ENCODE measurements around the gene PBLD. TPM values are rescaled to one million over a fixed set of nuclear protein-coding genes. Genes with fewer than 3 reads are reported as not detected.

The PBLD gene
- total RNA-seq, 2 donors from 2014 or later = 0.34 to 1.7 TPM

Other genes starting within 250 kb of the PBLD start
- not detected for gene MYPN, start 223.4 kb downstream of the PBLD start, total RNA-seq
- gene ATOH7, start 100.8 kb downstream of the PBLD start, total RNA-seq = not detected
- 100 to 1,000 TPM; 117 to 150 TPM for gene HNRNPH3, start 864 bp downstream of the PBLD start, total RNA-seq
- gene RUFY2, start 74.3 kb upstream of the PBLD start, total RNA-seq = 10 to 100 TPM in 1 of 2 donors, 1 to 10 TPM in 1; 8.5 to 10.4 TPM
- gene DNA2, start 139.0 kb upstream of the PBLD start, total RNA-seq = 10 to 100 TPM; 45.3 to 69.6 TPM
- gene SLC25A16, start 194.6 kb upstream of the PBLD start, total RNA-seq = 10 to 100 TPM; 14.4 to 20.0 TPM
- gene TET1, start 227.4 kb upstream of the PBLD start, total RNA-seq = 1 to 10 TPM in 1 of 2 donors, under 1 TPM in 1; 0.82 to 1.6 TPM

Measured in activated naive CD4-positive, alpha-beta T cell treated with anti-CD3 and anti-CD28 coated beads, Interleukin-2, amount 50 U/mL, for 72 hours (primary cell).